HG03045 (cell line): Measurements from ENCODE around the gene ANAPC4.
A peak's percentile ranks its signal among the peaks of the same experiment; 100 is the strongest.
"Not testable (repeated sequence)": the region's sequence is repeated elsewhere in the genome, so short reads cannot be mapped to it uniquely, and the experiment has no call there.

ENCODE experiments used
- ATAC-seq: cut with Tn5 transposase; IDR thresholded peaks from one replicate; pipeline ENCODE4 v1.9.1; 2021; ENCODE audit warnings: mild to moderate bottlenecking, moderate library complexity; ENCODE audit not compliant: unreplicated experiment

ANAPC4 gene, protein sequence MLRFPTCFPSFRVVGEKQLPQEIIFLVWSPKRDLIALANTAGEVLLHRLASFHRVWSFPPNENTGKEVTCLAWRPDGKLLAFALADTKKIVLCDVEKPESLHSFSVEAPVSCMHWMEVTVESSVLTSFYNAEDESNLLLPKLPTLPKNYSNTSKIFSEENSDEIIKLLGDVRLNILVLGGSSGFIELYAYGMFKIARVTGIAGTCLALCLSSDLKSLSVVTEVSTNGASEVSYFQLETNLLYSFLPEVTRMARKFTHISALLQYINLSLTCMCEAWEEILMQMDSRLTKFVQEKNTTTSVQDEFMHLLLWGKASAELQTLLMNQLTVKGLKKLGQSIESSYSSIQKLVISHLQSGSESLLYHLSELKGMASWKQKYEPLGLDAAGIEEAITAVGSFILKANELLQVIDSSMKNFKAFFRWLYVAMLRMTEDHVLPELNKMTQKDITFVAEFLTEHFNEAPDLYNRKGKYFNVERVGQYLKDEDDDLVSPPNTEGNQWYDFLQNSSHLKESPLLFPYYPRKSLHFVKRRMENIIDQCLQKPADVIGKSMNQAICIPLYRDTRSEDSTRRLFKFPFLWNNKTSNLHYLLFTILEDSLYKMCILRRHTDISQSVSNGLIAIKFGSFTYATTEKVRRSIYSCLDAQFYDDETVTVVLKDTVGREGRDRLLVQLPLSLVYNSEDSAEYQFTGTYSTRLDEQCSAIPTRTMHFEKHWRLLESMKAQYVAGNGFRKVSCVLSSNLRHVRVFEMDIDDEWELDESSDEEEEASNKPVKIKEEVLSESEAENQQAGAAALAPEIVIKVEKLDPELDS

DNA sequence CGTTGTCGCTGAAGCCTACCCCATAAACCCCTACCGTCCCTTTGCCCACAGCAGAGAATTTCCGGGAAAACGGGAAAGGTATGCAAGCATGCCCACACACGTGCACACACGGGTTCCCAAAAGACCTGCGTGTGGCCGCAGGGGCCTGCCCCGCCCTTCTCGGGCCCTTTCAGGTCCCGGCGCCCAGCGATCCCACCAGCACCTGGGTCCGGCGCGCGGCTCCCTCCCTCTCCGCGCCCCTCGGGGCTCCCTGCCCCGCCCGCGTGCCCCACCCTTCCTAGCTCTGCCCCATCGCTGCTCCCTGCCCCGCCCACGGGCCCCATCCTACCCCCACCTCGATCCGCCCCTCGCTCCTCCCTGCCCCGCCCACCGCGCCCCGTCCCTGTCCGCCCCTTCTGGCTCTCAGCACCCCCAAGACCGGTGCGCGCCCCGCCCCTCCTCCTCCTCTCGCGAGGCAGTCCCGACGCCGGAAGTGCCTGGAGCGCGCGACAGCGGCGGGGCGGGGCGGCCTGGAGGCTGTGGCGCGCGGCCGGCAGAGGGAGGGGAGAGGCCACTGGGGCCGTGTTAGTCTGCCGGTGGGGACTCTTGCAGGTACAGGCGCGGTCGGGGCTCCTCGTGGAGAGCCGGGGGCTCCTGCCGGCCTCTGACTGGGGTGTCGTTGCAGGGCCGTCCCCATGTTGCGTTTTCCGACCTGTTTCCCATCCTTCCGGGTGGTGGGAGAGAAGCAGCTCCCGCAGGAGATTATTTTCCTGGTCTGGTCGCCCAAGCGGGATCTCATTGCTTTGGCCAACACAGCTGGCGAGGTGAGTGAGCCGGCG is at the start of gene ANAPC4:
Gene ANAPC4, plus strand, starts transcription at position 510 of the 818 bp plus-strand sequence. Its CDS starts 165 bp downstream, at position 675.
- ATAC-seq = peak; percentile 98

DNA sequence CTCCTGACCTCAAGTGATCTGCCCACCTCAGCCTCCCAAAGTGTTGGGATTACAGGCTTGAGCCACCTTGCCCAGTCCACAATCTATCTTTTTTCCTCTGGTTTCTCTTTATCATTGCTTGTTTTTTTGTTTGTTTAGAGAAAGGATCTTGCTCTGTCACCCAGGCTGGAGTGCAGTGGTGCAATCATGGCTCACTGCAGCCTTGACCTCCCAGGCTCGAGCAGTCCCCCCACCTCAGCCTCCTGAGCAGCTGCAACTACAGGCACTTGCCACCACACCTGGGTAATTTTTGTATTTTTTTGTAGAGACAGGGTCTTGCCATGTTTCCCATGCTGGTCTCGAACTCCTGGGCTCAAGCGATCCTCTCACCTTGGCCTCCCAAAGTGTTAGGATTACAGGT is 48.6 kb upstream of the ANAPC4 start:
- not testable (repeated sequence) for ATAC-seq

DNA sequence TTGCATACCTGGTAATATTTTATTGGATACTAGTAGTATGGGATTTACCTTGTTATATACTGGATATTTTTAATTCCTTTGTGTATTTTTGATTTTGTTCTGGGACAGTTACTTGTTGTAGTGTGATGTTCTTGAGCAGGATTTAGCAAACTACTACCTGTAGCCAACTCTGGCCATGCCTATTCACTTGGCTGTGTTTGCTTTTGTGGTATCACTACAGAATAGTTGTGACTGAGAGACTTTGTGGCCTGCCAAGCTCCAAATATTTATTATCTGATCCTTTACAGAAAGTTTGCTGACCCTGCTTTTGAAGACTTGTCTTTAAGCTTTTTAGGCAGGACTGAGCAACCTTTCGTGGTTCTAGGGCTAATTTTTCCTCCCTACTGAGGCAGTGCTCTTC is 46.7 kb upstream of the ANAPC4 start:
- peak; percentile 11 for ATAC-seq

DNA sequence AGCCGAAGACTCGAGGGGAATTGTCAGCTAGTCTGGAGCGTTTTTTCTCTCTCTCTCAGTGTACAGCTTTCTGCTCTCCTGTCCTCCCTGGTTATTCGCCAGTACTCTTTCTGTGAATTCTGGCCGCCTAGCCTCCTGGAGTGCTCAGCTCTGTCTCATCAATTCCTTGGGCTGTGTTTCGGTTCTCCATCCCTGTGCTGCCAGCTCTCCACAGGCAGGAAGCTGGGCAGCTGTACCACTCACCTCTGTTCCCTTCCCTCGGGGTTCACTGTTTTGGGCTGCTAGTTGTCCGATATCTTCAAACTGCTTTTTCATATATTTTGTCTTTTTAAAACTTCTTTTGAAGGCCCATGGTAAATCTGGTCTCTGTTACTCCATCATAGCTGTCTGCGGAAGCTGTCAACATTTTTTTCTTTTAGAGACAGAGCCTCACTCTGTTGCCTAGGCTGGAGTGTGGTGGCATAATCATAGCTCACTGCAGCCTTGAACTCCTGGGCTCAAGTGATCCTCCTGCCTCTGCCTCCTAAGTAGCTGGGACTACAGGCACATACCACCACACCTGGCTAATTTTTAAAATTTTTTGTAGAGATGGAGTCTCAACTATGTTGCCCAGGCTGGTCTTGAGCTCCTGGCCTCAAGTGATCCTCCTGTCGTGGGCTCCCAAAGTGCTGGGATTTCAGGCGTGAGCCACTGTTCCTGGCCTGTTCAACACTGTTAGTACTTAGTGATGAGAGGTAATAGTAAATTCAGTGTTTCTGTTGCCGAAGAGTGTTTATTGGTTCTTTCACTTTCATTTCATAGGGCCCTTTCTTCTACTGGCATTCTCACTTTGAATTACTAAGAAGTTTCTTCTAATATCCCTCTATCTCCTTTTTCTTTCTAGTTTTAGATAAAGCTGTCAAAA is 45.9 kb upstream of the ANAPC4 start:
- ATAC-seq = peak; percentile 80

DNA sequence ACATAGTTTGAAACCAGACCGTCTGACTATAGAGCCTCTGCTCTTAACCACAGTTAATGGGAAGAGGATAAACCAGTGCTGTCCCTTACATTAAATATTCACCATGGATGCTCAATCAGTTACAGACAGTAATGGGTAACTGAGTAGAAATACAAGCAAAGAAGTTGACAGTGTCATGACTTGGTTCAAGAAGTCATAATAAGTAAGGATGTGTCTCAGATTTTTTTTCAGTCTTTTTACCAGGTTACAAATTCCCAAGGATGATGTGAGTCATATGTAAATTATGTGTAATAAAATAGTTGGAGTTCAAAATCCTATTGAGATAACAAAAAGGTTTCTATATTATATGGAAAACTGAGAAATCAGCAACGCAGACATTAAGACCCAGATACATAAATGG is 33.4 kb upstream of the ANAPC4 start:
- no peak for ATAC-seq

DNA sequence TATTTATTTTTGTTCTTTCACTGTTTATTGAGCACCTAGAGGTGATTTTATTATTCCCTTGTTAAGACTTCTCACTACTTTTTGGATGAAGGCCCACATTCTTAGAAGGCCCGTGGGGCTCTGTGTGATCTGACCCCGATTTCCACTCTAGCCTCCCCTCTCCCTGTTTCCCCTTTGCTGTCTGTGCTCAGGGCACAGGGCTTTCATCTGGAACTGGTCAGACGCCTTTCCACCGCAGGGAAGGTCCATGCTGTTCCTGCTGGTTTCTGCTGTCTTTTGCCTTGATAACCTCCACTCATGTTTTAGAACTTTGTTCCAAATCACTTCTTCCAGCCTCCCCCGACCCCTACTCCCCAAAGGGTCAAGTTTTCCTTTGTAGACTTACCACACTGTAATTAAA is 31.3 kb upstream of the ANAPC4 start:
- ATAC-seq = no peak

DNA sequence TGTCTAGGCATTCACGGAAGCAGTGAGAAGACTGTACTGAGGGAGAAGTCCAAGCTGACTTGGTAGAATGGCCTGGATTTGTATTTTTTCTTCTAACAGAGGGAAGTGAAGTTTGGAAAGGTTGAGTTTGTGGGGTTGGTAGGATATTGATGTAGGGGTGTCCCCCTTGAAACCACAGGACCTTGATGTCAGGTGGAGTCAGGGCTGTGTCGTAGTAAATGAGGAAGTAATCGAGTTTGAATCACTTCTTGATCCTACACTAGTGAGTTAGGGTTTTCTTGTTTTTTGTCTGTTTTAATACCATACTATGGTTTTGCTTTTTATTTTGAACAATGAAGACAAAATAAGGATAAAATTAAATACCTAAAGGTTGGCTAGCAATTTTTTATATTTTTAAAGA is 30.1 kb upstream of the ANAPC4 start:
- ATAC-seq = no peak

DNA sequence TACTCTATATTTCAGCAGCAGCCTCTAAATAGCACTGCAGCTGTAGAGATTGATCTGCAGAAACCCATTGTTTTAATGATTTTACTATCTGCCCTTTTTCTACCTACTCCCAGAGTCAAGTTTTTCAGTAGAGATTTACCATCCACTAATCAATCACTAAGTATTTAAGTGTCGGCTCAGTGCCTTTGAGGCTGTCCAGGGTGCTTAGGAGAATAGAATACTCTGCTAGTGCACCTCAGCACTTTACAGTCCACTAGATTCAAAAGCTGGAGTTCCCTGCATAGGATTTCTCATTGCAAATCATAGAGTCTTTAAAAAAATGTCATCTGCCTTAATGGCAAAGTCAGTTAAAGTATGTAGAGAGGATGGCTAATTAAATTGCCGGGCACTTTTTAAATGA is 29.6 kb upstream of the ANAPC4 start:
- ATAC-seq = no peak

DNA sequence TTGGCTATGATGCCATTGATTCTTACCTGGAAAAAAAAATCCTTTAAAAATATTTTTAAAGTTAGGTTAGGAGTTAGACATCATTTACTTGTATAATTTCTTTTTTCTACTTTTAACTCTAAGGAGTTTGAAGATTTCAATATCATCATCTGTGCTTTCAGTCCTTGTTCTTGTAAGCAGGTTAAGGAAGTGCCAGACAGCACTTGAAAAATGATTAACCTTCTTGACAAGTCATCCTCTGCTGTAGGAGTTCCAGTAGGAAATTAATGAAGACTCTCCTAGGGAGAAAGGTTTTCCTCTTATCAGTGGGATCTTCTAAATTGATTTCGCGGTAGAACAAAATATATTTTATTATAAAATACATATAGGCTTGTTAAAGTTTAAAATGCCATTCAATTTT is 29.1 kb upstream of the ANAPC4 start:
- ATAC-seq = no peak

DNA sequence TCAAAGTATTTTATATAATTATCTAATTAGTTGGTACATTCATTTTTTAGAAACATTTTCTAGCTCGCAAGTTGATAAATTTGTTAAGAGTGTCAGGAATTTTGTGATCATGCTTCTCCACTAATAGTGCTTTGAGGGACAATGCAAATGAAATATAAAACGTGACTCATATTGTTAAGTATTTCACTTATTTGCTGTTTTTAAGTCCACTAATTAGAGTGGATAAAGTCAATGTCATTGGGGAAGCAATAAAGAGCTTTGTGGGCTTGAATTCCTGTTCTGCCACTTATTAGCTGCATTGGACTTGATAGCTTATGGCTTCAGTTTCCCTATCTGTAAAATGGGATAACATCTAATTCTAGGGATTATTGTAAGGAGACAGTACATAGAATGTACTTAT is 26.5 kb upstream of the ANAPC4 start:
- no peak for ATAC-seq

DNA sequence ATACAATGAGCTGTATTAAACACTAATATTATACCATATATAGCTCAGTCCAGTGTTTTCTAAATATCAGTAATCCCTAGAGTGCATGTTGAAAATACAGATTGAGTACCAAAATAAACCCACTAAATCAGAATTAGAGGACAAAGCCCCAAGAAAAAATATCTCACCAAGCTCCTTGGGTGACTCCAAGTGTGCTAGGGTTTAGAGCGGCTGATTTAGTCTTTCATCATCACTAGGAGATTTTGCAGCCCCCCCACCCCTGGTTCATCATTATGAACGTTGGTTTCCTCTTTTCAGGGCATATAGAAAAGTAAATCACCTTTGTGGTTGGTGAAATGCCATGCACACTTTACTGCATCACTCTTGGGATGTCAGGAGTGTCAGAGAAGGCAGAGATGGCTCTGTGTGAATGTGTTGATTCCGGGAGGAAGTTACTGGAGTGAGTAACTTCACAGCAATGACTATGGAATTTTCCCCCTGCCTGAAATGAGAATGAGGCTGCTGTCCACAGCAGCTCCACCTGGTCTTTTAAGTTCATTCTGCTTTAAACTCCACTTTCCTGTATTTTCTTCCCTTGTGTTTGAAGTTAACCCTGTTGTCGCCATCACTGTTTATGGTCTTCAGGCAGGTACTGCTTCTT is 25.2 kb upstream of the ANAPC4 start:
- no peak for ATAC-seq

DNA sequence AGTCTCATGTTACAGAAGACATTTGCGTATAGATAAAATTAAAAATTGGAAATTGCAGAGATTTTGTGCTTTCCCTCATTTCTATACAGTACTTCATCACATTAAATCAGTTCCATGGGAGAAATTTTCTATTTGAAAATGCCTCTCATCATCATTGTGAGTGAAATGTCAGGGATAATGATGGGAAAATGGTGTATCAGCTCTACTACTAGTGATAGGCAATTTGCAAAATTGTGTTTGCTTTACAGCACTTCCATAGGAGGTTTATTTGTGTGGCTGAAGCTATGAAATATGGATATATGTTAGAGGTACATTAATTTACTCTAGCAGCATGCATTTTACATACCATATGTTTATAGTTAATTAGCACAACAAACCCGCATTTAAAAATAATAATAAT is 21.0 kb upstream of the ANAPC4 start:
- no peak for ATAC-seq

DNA sequence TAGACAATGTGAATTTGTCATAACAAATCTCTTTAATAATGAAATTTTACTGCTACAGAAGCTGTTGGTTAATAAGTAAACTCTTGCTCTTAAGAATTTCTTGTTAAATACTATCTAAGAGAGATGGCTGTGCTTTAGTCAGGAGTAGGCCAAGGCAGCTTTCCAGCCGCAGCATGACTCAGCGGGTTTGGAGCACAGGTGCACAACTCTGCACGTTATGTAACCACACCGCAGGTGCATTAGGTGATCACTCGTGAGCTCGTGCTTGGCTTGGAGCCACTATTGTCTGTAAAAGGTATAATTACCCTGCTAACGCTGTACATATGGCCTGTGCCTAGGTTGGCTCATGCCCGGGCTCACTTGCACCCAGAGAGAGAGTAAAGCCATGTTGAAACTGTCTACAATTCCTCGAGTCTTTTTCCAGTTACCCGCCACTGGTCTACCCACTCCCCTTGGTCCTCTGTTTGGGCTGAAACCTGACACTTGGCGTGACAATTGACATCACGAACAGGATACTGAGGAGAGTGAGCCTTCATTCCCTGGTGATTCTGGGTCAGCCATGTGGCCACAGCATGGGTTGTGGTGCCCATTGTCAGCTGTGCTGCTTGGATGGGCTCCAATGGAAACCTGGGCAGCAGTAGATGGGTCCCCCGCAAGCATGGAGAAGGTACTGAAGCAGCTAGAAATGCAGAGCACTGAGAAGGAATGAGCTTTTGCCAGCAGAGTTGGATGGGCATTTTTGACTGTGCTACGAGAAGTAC is 18.4 kb upstream of the ANAPC4 start:
- ATAC-seq = no peak

DNA sequence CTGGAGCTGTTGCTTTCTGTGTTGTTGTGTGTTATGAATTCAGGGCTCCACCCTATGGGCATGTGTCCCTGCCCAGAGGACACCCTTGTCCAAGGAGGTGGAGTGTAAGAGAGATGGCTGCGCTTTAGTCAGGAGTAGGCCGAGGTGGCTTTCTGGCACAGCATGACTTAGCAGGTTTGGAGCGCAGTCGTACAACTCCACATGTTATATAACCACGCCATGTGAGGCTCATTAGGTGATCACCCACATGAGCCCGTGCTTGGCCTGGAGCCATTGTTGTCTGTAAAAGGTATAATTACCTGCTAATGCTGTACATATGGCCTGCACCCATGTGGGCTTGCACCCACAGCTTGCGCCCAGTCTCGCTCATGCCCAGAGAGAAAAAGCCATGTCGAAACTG is 15.8 kb upstream of the ANAPC4 start:
- no peak for ATAC-seq

DNA sequence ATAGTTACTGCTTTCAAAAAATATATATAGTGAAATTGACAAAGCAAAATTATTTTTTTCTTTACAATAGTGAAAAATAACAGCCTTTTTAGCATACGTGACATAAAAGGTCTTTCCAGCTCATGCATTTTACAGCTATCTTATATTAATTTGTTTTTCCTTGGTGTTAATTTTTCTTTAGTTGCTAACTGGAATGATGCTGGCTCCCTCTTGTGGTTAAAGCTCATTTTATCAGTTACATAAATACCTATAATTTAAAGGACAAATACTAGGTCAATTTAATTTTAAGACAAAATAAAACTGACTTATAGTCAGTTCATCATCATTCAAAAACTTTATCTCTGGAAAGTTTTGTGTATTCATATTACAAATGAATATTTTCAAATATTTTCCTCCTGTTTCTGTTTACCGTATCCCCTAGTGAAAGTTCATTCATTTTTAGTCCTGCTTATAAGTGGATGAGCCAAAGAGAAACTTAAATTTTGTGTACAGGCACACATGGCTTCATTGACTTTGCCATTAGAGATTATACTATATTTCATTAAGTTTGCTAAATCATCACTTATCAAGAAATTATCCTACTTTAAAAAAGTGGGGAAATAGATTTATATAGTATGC is 9.9 kb upstream of the ANAPC4 start:
- no peak for ATAC-seq

DNA sequence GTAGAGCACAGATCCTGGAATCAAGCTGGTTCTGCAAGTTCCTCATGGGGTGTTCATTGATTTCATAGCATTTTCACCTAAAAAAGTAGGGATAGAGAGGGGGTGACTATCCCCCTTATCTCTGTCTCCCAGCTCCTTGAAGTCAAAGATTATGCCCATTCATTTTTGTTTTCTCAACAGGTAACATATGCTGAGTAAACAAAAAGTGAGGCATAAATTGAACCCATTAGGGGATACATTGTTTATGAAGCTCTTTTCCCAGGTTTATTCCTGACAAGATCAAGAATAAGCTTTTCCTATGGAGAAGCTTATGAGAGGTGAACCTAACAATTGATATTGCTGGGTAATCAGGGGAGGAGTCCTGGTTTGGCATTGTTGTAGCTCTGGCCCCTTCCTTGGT is 9.2 kb upstream of the ANAPC4 start:
- ATAC-seq = no peak

DNA sequence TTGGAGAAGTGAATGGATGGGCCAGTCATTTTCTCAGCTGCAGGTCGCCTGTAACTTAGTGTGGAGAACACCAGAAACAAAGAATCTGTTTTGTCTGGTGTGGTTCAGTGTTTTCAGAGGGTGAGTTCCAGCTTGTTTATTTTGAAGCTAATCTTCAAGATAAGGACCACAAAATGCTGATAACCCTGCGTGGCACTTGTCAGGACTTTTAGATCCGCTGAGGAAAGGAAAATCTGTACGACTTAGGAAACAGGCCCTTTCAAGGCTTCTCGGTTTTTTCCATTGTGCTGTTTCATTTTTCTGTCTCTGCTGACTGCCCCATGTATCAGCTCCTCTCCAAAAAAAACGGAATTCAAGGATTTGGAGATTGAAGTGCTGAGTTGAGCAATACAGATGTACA is 8.7 kb upstream of the ANAPC4 start:
- no peak for ATAC-seq

DNA sequence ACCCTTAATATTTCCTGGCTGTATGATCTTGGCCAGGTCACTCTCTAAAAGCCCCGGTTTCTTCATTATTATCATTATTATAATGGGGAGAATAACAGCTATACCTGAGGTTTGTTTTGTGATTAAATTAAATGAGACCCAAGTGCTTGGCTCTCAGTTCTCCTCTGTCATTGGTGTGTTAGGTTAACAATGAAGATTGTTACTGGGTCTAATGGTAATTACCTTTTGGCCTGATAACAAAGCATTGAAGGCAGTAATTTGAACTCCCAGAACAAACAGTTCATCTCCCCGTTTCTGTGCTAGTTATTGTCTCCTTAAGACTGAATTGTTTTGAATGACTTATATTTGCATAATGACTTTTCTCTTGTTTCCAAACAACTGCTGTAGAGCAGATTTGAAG is 6.8 kb upstream of the ANAPC4 start:
- no peak for ATAC-seq

DNA sequence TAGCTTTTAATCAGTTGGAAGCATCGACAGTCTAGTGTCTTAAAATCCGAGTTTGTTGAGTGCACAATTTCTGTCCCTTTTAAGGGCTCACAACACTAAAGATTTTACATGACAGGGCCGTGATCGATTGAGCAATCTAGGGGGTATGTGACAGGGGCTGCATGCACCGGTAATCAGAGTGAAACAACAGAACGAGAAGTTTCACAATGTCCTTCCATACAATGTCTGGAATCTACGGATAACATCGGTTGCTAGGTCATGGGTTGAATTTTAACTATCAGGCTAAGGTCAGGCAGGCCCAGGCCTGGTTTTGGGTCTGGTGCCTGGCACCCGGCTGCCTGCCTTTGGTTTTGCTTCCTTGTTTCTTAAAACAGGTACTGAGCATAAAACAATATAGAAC is 4.5 kb upstream of the ANAPC4 start:
- not testable (repeated sequence) for ATAC-seq
